GM10266 (cell line): ENCODE data around the gene TAP1.

ENCODE experiments used
- DNase-seq: peaks from one replicate; pipeline ENCODE4 v3.0.0; 2012; ENCODE audit errors: extremely low spot score
- CTCF ChIP-seq: IDR thresholded peaks from 2 replicates; pipeline ENCODE4 v1.5.1; 2012; ENCODE audit warnings: mild to moderate bottlenecking, low read depth; ENCODE audit not compliant: control insufficient read depth, insufficient read depth; ENCODE audit errors: missing control alignments

The TAP1 gene

GRCh38 chr6:32868257-32868788 lies 14.8 kb upstream of the TAP1 start:
- DNase-seq = peak; percentile 58
- TF ChIP-seq CTCF = peak; percentile 85

GRCh38 chr6:32867554-32868256 lies 14.2 kb upstream of the TAP1 start:
- no peak for TF ChIP-seq CTCF
- no peak for DNase-seq

GRCh38 chr6:32867022-32867477 lies 13.5 kb upstream of the TAP1 start:
- DNase-seq = no peak
- TF ChIP-seq CTCF = no peak

- TF ChIP-seq CTCF = no peak
- DNase-seq = no peak
These were observed 12.4 kb upstream of the TAP1 start for GRCh38 chr6:32865724-32866443.

GRCh38 chr6:32862725-32863124 lies 9.2 kb upstream of the TAP1 start:
- TF ChIP-seq CTCF = no peak
- no peak for DNase-seq

- no peak for DNase-seq
- TF ChIP-seq CTCF = no peak
These were observed 7.2 kb upstream of the TAP1 start for GRCh38 chr6:32860674-32861073.

GRCh38 chr6:32858194-32858593 lies 4.7 kb upstream of the TAP1 start:
- no peak for DNase-seq
- no peak for TF ChIP-seq CTCF
